ENCODE measurements around the gene ERG28. TPM values are rescaled to one million over a fixed set of nuclear protein-coding genes. Genes with fewer than 3 reads are reported as not detected.

The ERG28 gene
- total RNA-seq, 2 experiments from 2014 or later = 9.8 to 24.0 TPM

GRCh38 chr14:75648066-75648838 lies 12.4 kb downstream of the ERG28 start:
- no peaks in the 10 kb centered on the region for H3K9me3 ChIP-seq (ENCODE audit: low read length)
- intact Hi-C loops (cut with micrococcal nuclease; ENCODE audit: unreplicated experiment) = no loop called here
- H3K27ac ChIP-seq (ENCODE audit: low read depth, low read length, poor library complexity, severe bottlenecking) = no peak overlapping the region
- no peaks in the 10 kb centered on the region for H3K4me1 ChIP-seq (ENCODE audit: insufficient read depth, low read length, poor library complexity, severe bottlenecking)
- H3K4me3 ChIP-seq (ENCODE audit: low read depth, low read length, poor library complexity, severe bottlenecking) = no peak overlapping the region
- H3K79me2 ChIP-seq (ENCODE audit: insufficient read depth, low read depth, low read length) = no peaks in the 10 kb centered on the region
- no peak overlapping the region for H2AFZ ChIP-seq (ENCODE audit: low read length)
- no peak for TF ChIP-seq EZH2phosphoT487 (IDR thresholded peaks at IDR 0.05; ENCODE audit: borderline replicate concordance, low read depth, low read length)
- no TSS peak for BruUV-seq (replicated peaks)
- ChIA-PET CTCF (ENCODE audit: unreplicated experiment) (no interaction called here), POLR2A (interaction anchor here (1.3 kb wide), 1 partner anchor 12 kb away, joined by 8 read pairs; the partner anchor contains the start of genes ERG28 and TTLL5)
- H3K4me2 ChIP-seq (ENCODE audit: low read length) = no peak overlapping the region
- H4K20me1 ChIP-seq (ENCODE audit: insufficient read depth, low read length) = no peaks in the 10 kb centered on the region
- H3K36me3 ChIP-seq (ENCODE audit: insufficient read depth, low read length) = peaks cover 37% of the 10 kb centered on the region
- no peak for DNase-seq (ENCODE audit: low spot score)
- H3K9me2 ChIP-seq (ENCODE audit: insufficient read depth, low read length) = no peaks in the 10 kb centered on the region

DNA sequence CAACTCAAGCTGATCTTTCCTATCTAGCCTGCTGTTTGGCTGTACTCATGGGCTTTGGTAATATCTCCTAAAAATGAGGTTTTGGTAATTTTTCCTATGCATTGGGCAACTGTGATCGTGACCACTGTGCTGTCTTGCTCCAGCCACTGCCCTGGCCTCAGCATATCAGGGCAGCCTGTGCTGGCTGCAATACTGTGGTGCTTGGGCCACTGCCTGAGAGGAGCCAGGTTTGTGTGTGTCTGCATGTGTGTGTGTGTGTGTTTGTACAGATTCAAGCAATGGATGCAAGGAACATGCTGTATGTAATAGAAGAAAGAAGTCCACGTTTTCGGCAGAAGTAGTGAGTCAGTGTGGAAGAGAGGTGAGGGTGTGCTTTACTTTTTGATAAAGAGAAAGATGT lies 13.0 kb downstream of the ERG28 start:
- Histone ChIP-seq H2AFZ (ENCODE audit: low read length) (no peak overlapping the region), H3K9me3 (ENCODE audit: low read length) (no peaks in the 10 kb centered on the region), H3K4me1 (ENCODE audit: insufficient read depth, low read length, poor library complexity, severe bottlenecking) (no peaks in the 10 kb centered on the region), H3K9me2 (ENCODE audit: insufficient read depth, low read length) (no peaks in the 10 kb centered on the region), H3K36me3 (ENCODE audit: insufficient read depth, low read length) (peaks cover 37% of the 10 kb centered on the region), H3K4me3 (ENCODE audit: low read depth, low read length, poor library complexity, severe bottlenecking) (no peak overlapping the region), H4K20me1 (ENCODE audit: insufficient read depth, low read length) (no peaks in the 10 kb centered on the region), H3K79me2 (ENCODE audit: insufficient read depth, low read depth, low read length) (no peaks in the 10 kb centered on the region), H3K27ac (ENCODE audit: low read depth, low read length, poor library complexity, severe bottlenecking) (no peak overlapping the region), H3K4me2 (ENCODE audit: low read length) (no peak overlapping the region)
- BruUV-seq (replicated peaks) = no TSS peak
- intact Hi-C loops (cut with micrococcal nuclease; ENCODE audit: unreplicated experiment) = no loop called here
- TF ChIP-seq EZH2phosphoT487 (IDR thresholded peaks at IDR 0.05; ENCODE audit: borderline replicate concordance, low read depth, low read length) = no peak
- TF ChIP-seq, protein P1, sequence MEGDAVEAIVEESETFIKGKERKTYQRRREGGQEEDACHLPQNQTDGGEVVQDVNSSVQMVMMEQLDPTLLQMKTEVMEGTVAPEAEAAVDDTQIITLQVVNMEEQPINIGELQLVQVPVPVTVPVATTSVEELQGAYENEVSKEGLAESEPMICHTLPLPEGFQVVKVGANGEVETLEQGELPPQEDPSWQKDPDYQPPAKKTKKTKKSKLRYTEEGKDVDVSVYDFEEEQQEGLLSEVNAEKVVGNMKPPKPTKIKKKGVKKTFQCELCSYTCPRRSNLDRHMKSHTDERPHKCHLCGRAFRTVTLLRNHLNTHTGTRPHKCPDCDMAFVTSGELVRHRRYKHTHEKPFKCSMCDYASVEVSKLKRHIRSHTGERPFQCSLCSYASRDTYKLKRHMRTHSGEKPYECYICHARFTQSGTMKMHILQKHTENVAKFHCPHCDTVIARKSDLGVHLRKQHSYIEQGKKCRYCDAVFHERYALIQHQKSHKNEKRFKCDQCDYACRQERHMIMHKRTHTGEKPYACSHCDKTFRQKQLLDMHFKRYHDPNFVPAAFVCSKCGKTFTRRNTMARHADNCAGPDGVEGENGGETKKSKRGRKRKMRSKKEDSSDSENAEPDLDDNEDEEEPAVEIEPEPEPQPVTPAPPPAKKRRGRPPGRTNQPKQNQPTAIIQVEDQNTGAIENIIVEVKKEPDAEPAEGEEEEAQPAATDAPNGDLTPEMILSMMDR (conservative IDR thresholded peaks at IDR 0.05; ENCODE audit: low read length) = no peak
- ChIA-PET POLR2A (no interaction called here), CTCF (ENCODE audit: unreplicated experiment) (no interaction called here)
- DNase-seq (ENCODE audit: low spot score) = no peak

- POLR2A ChIA-PET = no interaction called here
- no TSS peak for BruUV-seq (replicated peaks)
Measured at GRCh38 chr14:75646762-75647161, 13.9 kb downstream of the ERG28 start.

More at GRCh38 chr14:75646762-75647161, 13.9 kb downstream of the ERG28 start:
- Histone ChIP-seq H3K4me3 (ENCODE audit: low read depth, low read length, poor library complexity, severe bottlenecking) (no peak overlapping the region), H3K9me2 (ENCODE audit: insufficient read depth, low read length) (no peaks in the 10 kb centered on the region), H4K20me1 (ENCODE audit: insufficient read depth, low read length) (no peaks in the 10 kb centered on the region), H3K9me3 (ENCODE audit: low read length) (no peaks in the 10 kb centered on the region), H3K4me1 (ENCODE audit: insufficient read depth, low read length, poor library complexity, severe bottlenecking) (no peaks in the 10 kb centered on the region), H3K4me2 (ENCODE audit: low read length) (no peak overlapping the region), H3K27ac (ENCODE audit: low read depth, low read length, poor library complexity, severe bottlenecking) (no peak overlapping the region), H3K79me2 (ENCODE audit: insufficient read depth, low read depth, low read length) (no peaks in the 10 kb centered on the region), H2AFZ (ENCODE audit: low read length) (no peak overlapping the region), H3K36me3 (ENCODE audit: insufficient read depth, low read length) (peaks cover 31% of the 10 kb centered on the region)
- DNase-seq (ENCODE audit: low spot score) = no peak
- TF ChIP-seq EZH2phosphoT487 (IDR thresholded peaks at IDR 0.05; ENCODE audit: borderline replicate concordance, low read depth, low read length) = no peak
- TF ChIP-seq, protein P1 (conservative IDR thresholded peaks at IDR 0.05; ENCODE audit: low read length) = no peak
- intact Hi-C loops (cut with micrococcal nuclease; ENCODE audit: unreplicated experiment) = no loop called here
- CTCF ChIA-PET (ENCODE audit: unreplicated experiment) = no interaction called here
